CD8-positive, alpha-beta memory T cell (primary cell): ENCODE measurements around the gene TMEM150C. TPM values are rescaled to one million over a fixed set of nuclear protein-coding genes. Genes with fewer than 3 reads are reported as not detected.

Experiments
- CTCF ChIA-PET: fragments of 350-600 bp; sonication (Branson Sonifier 250); formaldehyde crosslinking; loops from one replicate; lab custom pipeline; 2021; ENCODE audit warnings: antibody characterized with exemption; lab: Charles Lee
- POLR2A ChIA-PET: fragments of 350-600 bp; sonication (Branson Sonifier 250); formaldehyde crosslinking; loops from one replicate; lab custom pipeline; 2021; ENCODE audit warnings: antibody characterized with exemption; lab: Charles Lee
- DNase-seq, 5 donors: peaks; one replicate each; pipeline versions ENCODE4 v3.0.0 to v3.0.0-alpha.2; 2020 to 2022; ENCODE audit warnings: mixed read lengths in 1 of 5
- H3K27ac ChIP-seq: one replicate; pipeline ENCODE4 v1.7.0; 2013; ENCODE audit warnings: low read depth, mild to moderate bottlenecking, low read length, moderate library complexity
- H3K27me3 ChIP-seq: 2 replicates; pipeline ENCODE4 v1.7.0; 2013; ENCODE audit warnings: low read length, mild to moderate bottlenecking; ENCODE audit not compliant: insufficient read depth, poor library complexity, severe bottlenecking
- H3K36me3 ChIP-seq: 2 replicates; pipeline ENCODE4 v1.7.0; 2013; ENCODE audit warnings: mild to moderate bottlenecking, low read length, moderate library complexity; ENCODE audit not compliant: insufficient read depth
- H3K4me1 ChIP-seq: 2 replicates; pipeline ENCODE4 v1.7.0; 2013; ENCODE audit warnings: mild to moderate bottlenecking, low read length, moderate library complexity; ENCODE audit not compliant: insufficient read depth
- H3K4me3 ChIP-seq: 2 replicates; pipeline ENCODE4 v1.7.0; 2013; ENCODE audit warnings: mild to moderate bottlenecking, low read length
- H3K9me3 ChIP-seq: 2 replicates; pipeline ENCODE4 v1.7.0; 2013; ENCODE audit warnings: mild to moderate bottlenecking, low read length
- H3K27ac Mint-ChIP-seq, 8 donors: one replicate each; pipeline ENCODE4 v1.8.0; 2020 to 2021; ENCODE audit warnings: mixed read lengths in 8 of 8, mild to moderate bottlenecking in 6 of 8, inconsistent platforms in 3 of 8, moderate library complexity in 3 of 8
- H3K27me3 Mint-ChIP-seq, 2 donors: one replicate each; pipeline ENCODE4 v1.8.0; 2020 to 2021; ENCODE audit warnings: mixed read lengths in 2 of 2, mild to moderate bottlenecking in 1 of 2, moderate library complexity in 1 of 2
- H3K36me3 Mint-ChIP-seq, 3 donors: one replicate each; pipeline ENCODE4 v1.8.0; 2020 to 2021; ENCODE audit warnings: mixed read lengths in 3 of 3, inconsistent platforms in 1 of 3, mild to moderate bottlenecking in 1 of 3
- H3K4me1 Mint-ChIP-seq, 3 donors: one replicate each; pipeline ENCODE4 v1.8.0; 2020 to 2021; ENCODE audit warnings: mixed read lengths in 3 of 3, inconsistent platforms in 1 of 3, mild to moderate bottlenecking in 1 of 3
- H3K4me3 Mint-ChIP-seq, 7 donors: one replicate each; pipeline ENCODE4 v1.8.0; 2020 to 2021; ENCODE audit warnings: mixed read lengths in 7 of 7, mild to moderate bottlenecking in 6 of 7, moderate library complexity in 4 of 7, inconsistent platforms in 2 of 7
- H3K9me3 Mint-ChIP-seq, 5 donors: one replicate each; pipeline ENCODE4 v1.8.0; 2020 to 2022; ENCODE audit warnings: mixed read lengths in 5 of 5, mild to moderate bottlenecking in 3 of 5, moderate library complexity in 2 of 5, inconsistent platforms in 1 of 5
- polyA plus RNA-seq: library from polyadenylated mRNA; unstranded; fragments of 300-500 nt; fragmentation: Illumina TruSeq; gene quantifications from one replicate; pipeline ENCODE4 v1.2.3, GENCODE V29; 2021
- total RNA-seq, 2 experiments: library from RNA; stranded (reverse); gene quantifications; one replicate each; pipeline ENCODE4 v1.2.3, GENCODE V29; 2021

The TMEM150C gene
- total and polyA plus RNA-seq, 3 experiments from 2014 or later, result 0.17 TPM; not detected in 2

DNA sequence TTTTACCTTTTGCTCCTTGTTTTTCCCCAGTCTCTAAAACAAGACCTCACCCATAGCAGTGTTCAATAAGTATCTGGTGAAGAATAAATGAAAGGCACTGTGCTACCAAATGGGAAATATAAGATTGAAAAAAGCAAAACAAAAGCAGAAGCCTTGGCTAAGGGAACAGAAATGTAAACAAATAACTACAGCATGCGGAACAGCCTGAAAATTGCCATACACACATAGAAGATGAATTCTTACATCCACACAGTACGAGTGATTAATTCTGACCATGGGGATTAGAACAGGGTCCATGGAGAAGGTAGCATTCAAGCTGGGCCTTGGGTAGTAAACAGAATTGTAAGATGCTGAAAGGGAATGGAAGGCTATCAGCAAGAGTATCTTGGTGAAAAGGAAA, 40.5 kb downstream of the TMEM150C start:
- Mint-ChIP-seq H3K4me1 (no peaks in the 10 kb centered on the region), H3K9me3 (peaks cover 0 to 2% (median 0%) of the 10 kb centered on the region in 5 donors), H3K27me3 (peaks cover 19 to 41% of the 10 kb centered on the region in 2 donors), H3K36me3 (no peaks in the 10 kb centered on the region), H3K27ac (no peak overlapping the region), H3K4me3 (no peak overlapping the region)
- Histone ChIP-seq H3K27me3 (no peaks in the 10 kb centered on the region), H3K9me3 (no peaks in the 10 kb centered on the region), H3K4me1 (no peaks in the 10 kb centered on the region), H3K36me3 (no peaks in the 10 kb centered on the region), H3K4me3 (no peak overlapping the region), H3K27ac (no peak overlapping the region)
- ChIA-PET CTCF (no interaction called here), POLR2A (no interaction called here)
- no peak for DNase-seq

DNA sequence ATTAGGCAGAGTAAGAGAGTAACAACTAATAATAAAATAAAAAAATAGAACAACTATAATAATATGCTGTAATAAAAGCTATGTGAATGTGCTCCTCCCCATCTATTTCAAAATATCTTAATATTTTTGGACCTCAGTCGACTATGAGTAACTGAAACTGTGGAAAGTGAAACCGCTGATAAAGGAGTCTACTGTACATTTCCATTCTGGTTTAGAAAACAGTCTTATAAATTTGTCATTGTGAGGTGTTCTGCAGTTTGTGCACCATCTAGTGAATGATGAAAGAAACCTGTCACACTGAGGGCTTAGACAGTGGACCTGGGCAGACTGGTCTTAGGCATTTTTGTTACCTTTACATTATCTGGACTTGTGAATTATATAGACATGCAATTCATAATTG, 42.0 kb downstream of the TMEM150C start:
- Histone ChIP-seq H3K4me3 (no peak overlapping the region), H3K4me1 (no peaks in the 10 kb centered on the region), H3K9me3 (no peaks in the 10 kb centered on the region), H3K36me3 (no peaks in the 10 kb centered on the region), H3K27ac (no peak overlapping the region), H3K27me3 (no peaks in the 10 kb centered on the region)
- ChIA-PET POLR2A (no interaction called here), CTCF (no interaction called here)
- Mint-ChIP-seq H3K36me3 (no peaks in the 10 kb centered on the region), H3K4me1 (no peaks in the 10 kb centered on the region), H3K9me3 (peaks cover 0 to 2% (median 0%) of the 10 kb centered on the region in 5 donors), H3K27me3 (peaks cover 20 to 49% of the 10 kb centered on the region in 2 donors), H3K27ac (no peak overlapping the region), H3K4me3 (no peak overlapping the region)
- DNase-seq, result no peak

DNA sequence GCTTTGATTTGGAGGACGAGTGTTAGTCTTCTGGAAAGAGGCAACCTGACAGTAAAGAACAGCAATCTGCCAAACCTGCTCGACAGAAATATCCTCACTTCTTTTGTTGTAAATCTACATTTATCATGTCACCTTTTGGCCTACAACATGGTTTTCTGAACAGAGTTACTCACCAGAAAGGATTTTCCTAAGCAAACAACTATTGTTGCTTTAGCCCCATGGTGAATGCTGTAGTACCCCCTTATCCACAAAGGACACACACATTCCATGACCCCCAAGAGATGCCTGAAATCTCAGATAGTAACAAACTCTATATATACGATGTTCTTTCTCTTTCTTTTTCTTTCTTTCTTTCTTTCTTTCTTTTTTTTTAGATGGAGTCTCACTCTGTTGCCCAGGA, 42.7 kb downstream of the TMEM150C start:
- ChIA-PET CTCF (no interaction called here), POLR2A (no interaction called here)
- Histone ChIP-seq H3K9me3 (no peaks in the 10 kb centered on the region), H3K36me3 (no peaks in the 10 kb centered on the region), H3K27me3 (no peaks in the 10 kb centered on the region), H3K4me3 (no peak overlapping the region), H3K4me1 (no peaks in the 10 kb centered on the region), H3K27ac (no peak overlapping the region)
- Mint-ChIP-seq H3K9me3 (peaks cover 0 to 2% (median 0%) of the 10 kb centered on the region in 5 donors), H3K27ac (no peak overlapping the region), H3K4me1 (no peaks in the 10 kb centered on the region), H3K4me3 (no peak overlapping the region), H3K27me3 (peaks cover 20 to 56% of the 10 kb centered on the region in 2 donors), H3K36me3 (no peaks in the 10 kb centered on the region)
- no peak for DNase-seq

DNA sequence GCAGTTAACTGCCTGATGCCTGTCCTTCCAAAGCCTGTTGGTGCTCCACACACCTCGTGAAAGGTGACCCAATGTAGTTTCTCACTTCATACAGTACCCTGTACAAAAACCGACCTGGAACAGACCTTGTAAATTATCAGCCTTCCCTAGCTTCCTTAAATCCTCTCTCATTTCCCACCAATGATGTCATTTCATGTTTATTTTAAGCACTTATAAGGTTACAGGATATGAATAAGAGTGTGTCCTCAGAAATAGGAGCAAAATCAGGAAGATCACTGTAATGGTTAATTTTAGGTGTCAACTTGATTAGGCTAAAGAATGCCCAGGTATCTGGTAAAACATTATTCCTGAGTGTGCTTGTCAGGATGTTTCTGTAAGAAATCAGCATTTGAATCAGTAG, 44.7 kb downstream of the TMEM150C start:
- Mint-ChIP-seq H3K36me3 (no peaks in the 10 kb centered on the region), H3K4me3 (no peak overlapping the region), H3K27ac (no peak overlapping the region), H3K9me3 (peaks cover 0 to 2% (median 0%) of the 10 kb centered on the region in 5 donors), H3K4me1 (no peaks in the 10 kb centered on the region), H3K27me3 (peaks cover 16 to 68% of the 10 kb centered on the region in 2 donors)
- ChIA-PET CTCF (no interaction called here), POLR2A (no interaction called here)
- Histone ChIP-seq H3K27me3 (no peaks in the 10 kb centered on the region), H3K27ac (no peak overlapping the region), H3K4me3 (no peak overlapping the region), H3K4me1 (no peaks in the 10 kb centered on the region), H3K9me3 (no peaks in the 10 kb centered on the region), H3K36me3 (no peaks in the 10 kb centered on the region)
- DNase-seq, result no peak

DNA sequence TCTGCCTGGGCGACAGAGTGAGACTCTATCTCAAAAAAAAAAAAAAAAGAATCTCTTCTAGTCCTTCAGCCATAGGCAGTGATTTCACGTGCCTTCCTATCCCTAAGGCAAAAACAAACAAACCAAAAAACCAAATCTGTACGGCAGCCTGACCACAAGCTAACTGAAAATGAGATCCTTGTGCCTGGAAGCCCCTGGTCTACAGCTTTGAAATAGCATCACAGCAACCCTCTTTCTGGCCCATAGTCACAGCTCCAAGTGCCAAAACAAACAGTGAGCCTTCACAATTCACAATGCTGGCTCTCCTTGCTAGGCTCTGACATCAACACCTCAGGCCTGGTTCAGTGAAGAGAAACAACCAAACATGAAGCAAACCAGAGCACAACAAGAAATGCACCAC, 46.1 kb downstream of the TMEM150C start:
- Mint-ChIP-seq H3K27me3 (peaks cover 12 to 61% of the 10 kb centered on the region in 2 donors), H3K36me3 (no peaks in the 10 kb centered on the region), H3K4me1 (no peaks in the 10 kb centered on the region), H3K9me3 (no peaks in the 10 kb centered on the region), H3K4me3 (no peak overlapping the region), H3K27ac (no peak overlapping the region)
- Histone ChIP-seq H3K4me1 (no peaks in the 10 kb centered on the region), H3K27ac (no peak overlapping the region), H3K36me3 (no peaks in the 10 kb centered on the region), H3K27me3 (no peaks in the 10 kb centered on the region), H3K4me3 (no peak overlapping the region), H3K9me3 (no peaks in the 10 kb centered on the region)
- no peak for DNase-seq
- POLR2A ChIA-PET, result no interaction called here
- CTCF ChIA-PET, result no interaction called here

DNA sequence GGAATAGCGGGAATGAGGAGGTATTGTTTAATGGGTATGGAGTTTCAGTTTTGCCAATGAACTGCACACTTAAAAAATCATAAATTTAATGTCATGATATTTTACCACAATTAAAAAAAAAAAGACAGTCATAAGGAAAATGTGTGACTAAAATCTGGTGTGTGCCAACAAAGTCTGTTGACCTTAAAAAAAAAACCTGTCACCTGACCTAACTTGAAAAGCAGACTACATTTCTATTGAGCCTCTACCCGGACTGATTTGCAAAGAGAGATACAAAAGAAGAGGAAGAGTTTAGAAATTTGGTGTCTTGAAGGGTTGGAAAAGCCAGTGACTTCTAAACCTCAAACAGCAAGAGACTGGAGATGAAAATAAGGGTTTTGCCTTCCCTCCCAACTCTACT, 48.4 kb downstream of the TMEM150C start:
- no peaks in the 10 kb centered on the region for H3K36me3 ChIP-seq
- H3K27ac ChIP-seq, result no peak overlapping the region
- H3K27ac Mint-ChIP-seq, result no peak overlapping the region
- H3K9me3 ChIP-seq, result no peaks in the 10 kb centered on the region
- no peaks in the 10 kb centered on the region for H3K4me1 ChIP-seq
- ChIA-PET CTCF (no interaction called here), POLR2A (no interaction called here)
- no peak overlapping the region for H3K4me3 ChIP-seq
- no peaks in the 10 kb centered on the region for H3K27me3 ChIP-seq
- H3K4me3 Mint-ChIP-seq, result no peak overlapping the region
- no peaks in the 10 kb centered on the region for H3K4me1 Mint-ChIP-seq
- H3K9me3 Mint-ChIP-seq, result no peaks in the 10 kb centered on the region
- peaks cover 12 to 58% of the 10 kb centered on the region in 2 donors for H3K27me3 Mint-ChIP-seq
- H3K36me3 Mint-ChIP-seq, result no peaks in the 10 kb centered on the region
- no peak for DNase-seq

DNA sequence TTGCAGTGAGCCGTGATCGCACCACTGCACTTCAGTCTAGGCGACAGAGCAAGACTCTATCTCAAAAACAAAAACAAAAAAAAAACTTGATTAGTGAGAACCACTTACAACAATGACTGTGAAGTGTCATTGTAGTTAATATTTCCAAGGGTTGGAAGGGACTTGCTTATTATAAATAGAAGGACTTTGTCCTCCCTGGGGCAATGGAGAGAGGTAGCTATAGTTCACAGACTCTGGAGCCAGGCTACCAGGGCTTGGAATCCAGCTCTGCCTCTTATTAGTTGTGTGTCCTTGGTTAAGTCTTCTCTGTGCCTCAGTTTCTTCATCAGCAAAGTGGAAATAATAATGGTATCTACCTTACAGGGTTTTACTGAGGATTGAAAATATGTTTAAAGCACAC, 51.6 kb downstream of the TMEM150C start:
- Mint-ChIP-seq H3K27ac (no peak overlapping the region), H3K4me1 (no peaks in the 10 kb centered on the region), H3K27me3 (peaks cover 5 to 46% of the 10 kb centered on the region in 2 donors), H3K4me3 (no peak overlapping the region), H3K9me3 (no peaks in the 10 kb centered on the region), H3K36me3 (no peaks in the 10 kb centered on the region)
- Histone ChIP-seq H3K4me3 (no peak overlapping the region), H3K9me3 (no peaks in the 10 kb centered on the region), H3K27me3 (no peaks in the 10 kb centered on the region), H3K4me1 (no peaks in the 10 kb centered on the region), H3K27ac (no peak overlapping the region), H3K36me3 (no peaks in the 10 kb centered on the region)
- CTCF ChIA-PET, result no interaction called here
- POLR2A ChIA-PET, result no interaction called here
- no peak for DNase-seq

DNA sequence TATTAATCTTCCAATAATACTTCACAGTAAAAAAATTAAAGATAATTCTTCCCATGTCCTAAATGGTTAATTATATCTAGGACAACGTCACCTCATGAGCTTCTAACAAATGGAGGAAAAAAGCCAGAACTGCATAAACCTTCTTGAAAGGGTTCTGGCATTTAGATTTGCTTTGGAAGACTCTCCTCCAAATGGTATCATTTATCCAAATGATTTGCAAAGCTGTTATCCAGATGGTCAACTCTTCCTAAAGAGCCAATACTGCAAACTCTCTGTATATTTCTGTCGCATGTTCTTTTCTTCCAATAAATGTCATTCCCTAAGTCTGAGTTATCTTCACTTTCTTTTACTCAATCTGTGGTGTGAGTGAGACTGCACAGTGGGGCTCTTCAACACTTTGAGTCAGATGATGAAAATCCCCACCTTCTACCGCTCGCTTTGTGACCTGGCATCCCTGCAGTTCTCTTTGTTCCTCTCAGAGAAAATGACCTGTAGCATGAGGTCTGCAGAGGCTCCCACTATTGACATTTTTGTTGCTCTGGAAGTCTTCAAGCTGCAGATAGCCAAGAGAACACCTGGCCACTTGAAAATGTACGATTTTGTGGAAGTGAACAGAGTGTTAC, 52.9 kb downstream of the TMEM150C start:
- H3K4me3 Mint-ChIP-seq, result no peak overlapping the region
- H3K27me3 ChIP-seq, result no peaks in the 10 kb centered on the region
- no peak overlapping the region for H3K27ac Mint-ChIP-seq
- CTCF ChIA-PET, result no interaction called here
- no peaks in the 10 kb centered on the region for H3K36me3 Mint-ChIP-seq
- POLR2A ChIA-PET, result no interaction called here
- no peaks in the 10 kb centered on the region for H3K4me1 ChIP-seq
- peaks cover 5 to 33% of the 10 kb centered on the region in 2 donors for H3K27me3 Mint-ChIP-seq
- no peaks in the 10 kb centered on the region for H3K36me3 ChIP-seq
- H3K9me3 ChIP-seq, result no peaks in the 10 kb centered on the region
- H3K27ac ChIP-seq, result no peak overlapping the region
- no peaks in the 10 kb centered on the region for H3K9me3 Mint-ChIP-seq
- no peak for DNase-seq
- H3K4me3 ChIP-seq, result no peak overlapping the region
- no peaks in the 10 kb centered on the region for H3K4me1 Mint-ChIP-seq
